Cerebellar cortex (tissue), 1 donor: Measurements from ENCODE around the gene NDUFA7.
A peak's percentile ranks its signal among the peaks of the same experiment; 100 is the strongest.
"Not testable (repeated sequence)": the region's sequence is repeated elsewhere in the genome, so short reads cannot be mapped to it uniquely, and the experiment has no call there.

Experiments
- DNase-seq: peaks from one replicate; pipeline ENCODE4 v3.0.0-alpha.2; 2015; ENCODE audit warnings: low spot score

The NDUFA7 gene

GRCh38 chr19:8321067-8321985 is at the start of gene NDUFA7, which contains the start of gene RPS28:
NDUFA7 (minus strand) TSS chr19:8321375; CDS start chr19:8321358, 17 bp downstream.
RPS28 (plus strand) TSS chr19:8321496; CDS start chr19:8321531, 35 bp downstream.
- DNase-seq = peak; percentile 96

DNA sequence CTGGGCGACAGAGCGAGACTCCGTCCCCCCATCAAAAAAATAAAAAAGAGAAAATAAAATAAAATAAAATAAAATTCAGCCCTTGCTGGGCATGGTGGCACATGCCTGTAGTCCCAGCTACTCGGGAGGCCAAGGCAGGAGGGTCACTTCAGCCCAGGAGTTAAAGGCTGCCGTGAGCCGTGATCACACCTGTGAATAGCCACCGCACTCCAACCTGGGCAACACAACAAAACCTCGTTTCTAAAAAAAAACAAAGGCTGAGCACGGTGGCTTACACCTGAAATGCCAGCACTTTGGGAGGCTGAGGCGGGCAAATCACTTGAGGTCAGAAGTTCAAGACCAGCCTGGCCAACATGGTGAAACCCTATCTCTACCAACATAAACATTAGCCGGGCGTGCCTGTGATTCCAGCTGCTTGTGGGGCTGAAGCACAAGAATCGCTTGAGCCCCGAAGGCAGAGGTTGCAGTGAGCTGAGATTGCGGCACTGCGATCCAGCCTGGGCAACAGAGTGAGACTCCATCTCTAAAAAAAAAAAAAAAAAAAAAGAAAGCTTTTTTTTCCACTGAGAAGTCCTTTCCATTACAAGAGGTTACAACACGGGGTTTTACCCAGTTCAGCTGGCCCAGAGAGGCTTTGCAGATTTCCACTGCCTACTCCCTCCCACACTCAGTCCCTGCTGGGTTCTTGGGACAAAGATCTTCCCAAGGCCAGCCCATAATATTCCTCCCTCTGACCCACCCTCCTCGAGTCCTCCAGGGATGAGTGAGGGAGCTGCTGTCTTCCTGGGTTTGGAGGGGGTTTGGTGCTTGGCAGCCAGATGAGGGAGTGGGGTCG is 49.2 kb upstream of the NDUFA7 start:
- DNase-seq = no peak

GRCh38 chr19:8367327-8368001 is 46.3 kb upstream of the NDUFA7 start:
- peak; percentile 34 for DNase-seq

DNA sequence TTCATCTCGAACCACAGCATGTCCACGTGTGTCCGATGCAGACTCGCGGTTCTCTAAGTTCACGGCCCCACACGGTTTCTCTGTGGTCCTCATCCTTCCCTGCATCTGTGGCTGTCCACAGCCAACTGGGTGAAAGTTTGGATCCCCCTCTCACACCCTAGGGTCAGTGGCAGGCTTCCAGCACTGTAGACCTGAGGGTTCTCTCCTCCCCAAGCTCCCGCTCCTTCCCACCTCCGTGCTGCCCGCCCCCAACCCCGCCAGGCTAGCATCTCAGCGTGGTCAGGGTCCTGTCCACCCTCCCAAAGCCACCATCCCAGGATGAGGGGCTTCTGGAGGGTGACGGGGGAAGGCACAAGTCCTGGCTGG is 45.8 kb upstream of the NDUFA7 start:
- DNase-seq = no peak

DNA sequence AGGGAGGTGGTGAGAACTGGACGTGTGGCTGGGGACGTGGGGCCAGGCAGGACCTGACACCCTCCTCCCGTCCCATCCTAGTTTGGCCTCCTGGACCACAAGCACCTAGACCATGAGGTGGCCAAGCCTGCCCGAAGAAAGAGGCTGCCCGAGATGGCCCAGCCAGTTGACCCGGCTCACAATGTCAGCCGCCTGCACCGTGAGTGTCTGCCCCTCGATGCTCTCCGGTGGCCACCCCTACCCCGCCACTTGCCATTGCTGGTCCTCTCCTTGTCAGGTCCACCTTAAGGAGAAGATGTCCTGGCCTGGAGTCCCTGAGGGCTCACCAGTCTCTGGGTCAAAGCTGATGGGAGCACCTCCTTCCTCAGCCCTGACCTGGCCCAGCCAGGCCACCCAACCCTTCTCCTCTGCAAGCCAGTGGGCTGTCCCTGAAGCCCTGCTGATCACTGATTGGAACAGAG is 45.0 kb upstream of the NDUFA7 start:
- DNase-seq = no peak

DNA sequence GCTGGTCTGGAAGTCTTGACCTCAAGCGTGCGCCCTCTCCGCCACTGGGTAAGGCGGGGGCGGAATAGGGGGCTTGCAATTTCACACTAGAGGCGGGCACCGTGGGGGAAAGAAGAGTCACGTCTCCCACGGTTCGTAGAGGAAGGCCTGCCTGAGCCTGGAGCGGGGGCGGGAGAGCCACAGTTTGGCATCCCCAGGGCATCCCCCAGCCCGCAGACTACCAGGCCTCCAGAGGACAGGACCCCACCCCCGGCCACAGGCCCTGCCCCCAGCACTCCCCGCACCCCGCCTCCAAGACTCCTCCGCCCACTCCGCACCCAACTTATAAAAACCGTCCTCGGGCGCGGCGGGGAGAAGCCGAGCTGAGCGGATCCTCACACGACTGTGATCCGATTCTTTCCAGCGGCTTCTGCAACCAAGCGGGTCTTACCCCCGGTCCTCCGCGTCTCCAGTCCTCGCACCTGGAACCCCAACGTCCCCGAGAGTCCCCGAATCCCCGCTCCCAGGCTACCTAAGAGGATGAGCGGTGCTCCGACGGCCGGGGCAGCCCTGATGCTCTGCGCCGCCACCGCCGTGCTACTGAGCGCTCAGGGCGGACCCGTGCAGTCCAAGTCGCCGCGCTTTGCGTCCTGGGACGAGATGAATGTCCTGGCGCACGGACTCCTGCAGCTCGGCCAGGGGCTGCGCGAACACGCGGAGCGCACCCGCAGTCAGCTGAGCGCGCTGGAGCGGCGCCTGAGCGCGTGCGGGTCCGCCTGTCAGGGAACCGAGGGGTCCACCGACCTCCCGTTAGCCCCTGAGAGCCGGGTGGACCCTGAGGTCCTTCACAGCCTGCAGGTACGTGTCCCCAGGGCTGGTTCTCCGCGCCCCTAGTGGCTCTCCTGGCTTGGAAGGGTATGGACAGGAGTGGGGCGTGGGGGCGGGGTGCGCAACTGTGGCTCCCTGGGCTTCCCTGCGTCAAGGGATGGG is 42.9 kb upstream of the NDUFA7 start, which contains the start of gene ANGPTL4:
Gene ANGPTL4 (plus strand): TSS at position 353 of the 969 bp plus-strand sequence. CDS start 167 bp downstream, at position 520.
- peak; percentile 52 for DNase-seq

DNA sequence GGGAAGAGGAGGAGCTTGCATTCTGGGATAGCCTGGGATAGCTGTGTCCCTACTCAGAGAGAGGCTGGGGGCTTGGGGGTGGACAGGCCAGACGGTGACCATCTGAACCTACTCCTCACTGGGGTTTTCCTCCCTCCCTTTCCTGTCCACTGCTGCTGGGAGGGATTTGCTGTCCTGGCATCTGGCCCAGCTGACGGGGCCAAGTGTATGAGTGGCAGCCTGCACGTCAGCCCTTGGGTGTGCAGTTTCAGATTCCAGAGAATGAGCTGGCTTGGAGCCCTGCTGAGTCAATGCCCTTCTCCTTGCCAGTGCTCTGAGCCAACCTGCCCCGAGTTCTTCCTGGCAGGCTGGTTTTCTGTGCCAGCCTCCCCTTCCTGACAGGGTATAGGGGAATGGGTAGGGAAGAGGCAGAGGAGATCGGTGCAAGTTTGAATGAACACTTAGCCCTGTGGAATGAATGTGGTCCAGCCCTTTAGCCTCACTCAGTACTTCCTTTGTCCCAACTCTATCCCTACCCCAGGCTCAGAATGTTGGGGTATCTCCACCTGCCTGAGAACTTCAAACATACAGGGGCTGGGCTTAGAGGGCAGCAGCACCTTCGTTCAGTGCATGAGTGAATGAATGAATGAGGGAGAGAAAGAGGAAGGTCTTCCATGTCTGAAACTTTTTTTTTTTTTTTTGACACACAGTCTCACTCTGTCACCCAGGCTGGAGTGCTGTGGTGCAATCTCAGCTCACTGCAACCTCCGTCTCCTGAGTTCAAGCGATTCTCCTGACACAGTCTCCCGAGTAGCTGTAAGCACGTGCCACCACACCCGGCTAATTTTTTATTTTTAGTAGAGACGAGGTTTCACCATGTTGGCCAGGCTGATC is 41.0 kb upstream of the NDUFA7 start:
- DNase-seq = peak; percentile 31

DNA sequence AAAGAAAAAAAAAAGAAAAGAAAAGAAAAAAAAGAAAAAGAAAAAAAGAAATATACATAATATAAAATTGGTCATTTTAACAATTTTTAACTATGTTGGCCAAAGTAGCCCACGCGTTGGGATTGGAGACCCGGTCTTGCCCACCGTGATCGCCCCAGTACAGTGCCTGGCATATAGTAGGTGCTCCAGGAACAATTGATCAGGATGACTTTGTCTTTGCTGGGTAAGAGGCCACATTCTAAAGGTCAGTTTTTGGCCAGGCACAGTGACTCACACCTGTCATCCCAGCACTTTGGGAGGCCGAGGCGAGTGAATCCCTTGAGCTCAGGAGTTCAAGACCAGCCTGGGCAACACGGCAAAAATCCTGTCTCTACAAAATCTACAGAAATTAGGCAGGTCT is 39.0 kb upstream of the NDUFA7 start:
- DNase-seq = no peak

DNA sequence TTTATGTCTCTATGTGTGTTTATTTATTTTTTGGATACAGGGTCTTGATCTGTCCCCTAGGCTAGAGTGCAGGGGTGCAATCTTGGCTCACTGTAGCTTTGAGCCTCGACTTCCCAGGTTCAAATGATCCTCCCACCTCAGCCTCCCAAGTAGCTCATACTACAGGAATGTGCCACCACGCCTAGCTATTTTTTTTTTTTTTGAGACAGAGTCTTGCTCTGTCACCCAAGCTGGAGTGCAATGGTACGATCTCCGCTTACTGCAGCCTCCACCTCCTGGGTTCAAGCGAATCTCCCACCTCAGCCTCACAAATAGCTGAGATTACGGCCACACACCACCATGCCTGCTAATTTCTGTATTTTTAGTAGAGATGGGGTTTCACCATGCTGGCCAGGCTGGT is 37.8 kb upstream of the NDUFA7 start:
- no peak for DNase-seq

DNA sequence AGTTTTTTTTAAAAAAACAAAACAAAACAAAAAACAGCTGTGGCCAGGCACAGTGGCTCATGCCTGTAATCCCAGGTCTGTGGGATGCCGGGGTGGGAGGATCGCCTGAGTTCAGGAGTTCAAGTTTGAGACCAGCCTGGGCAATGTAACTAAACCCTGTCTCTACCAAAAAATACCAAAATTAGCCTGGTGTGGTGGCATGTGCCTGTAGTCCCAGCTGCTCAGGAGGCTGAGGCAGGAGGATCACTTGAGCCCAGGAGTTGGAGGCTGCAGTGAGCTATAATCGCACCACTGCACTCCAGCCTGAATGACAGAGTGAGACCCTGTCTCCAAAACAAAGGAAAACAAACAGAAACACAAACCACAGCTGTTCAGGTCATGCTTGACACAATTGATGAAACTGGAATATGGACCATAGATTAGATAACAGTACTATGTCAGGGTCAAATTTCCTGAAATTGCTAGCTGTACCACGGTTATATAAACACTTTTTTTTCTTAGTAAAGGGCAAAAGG is 35.9 kb upstream of the NDUFA7 start:
- DNase-seq = no peak

- no peak for DNase-seq
These were observed 34.6 kb upstream of the NDUFA7 start for GRCh38 chr19:8355631-8356402.

- not testable (repeated sequence) for DNase-seq
These were observed 31.7 kb upstream of the NDUFA7 start for GRCh38 chr19:8352845-8353244.

DNA sequence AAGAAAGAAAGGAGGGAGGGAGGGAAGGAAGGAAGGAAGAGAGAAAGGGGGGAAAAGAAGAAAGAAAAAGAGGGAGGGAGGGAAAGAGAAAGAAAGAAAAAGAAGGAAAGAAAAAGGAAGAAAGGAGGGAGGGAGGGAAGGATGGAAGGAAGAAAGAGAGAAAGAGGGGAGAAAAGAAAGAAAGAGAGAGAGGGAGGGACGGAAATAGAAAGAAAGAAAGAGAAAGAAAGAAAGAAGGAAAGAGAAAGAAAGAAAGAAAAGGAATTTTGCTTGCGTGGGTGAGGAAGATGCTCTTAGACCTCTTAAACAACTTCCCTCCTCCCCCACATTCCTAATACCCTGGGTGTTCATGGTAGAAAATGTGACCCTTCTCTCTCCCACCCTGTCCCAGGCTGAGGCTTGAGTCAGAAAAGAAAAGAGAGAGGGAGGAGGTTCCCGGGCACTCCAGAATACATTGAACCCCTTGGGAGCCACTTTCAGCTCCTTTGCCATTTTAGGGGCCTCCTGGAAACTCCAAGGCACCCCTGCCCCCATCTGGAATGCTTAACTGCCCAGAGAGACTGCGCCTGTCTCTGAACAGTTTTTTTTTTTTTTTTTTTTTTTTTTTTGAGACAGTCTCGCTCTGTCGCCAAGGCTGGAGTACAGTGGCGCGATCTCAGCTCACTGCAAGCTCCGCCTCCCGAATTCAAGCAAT is 31.1 kb upstream of the NDUFA7 start:
- no peak for DNase-seq

- DNase-seq = not testable (repeated sequence)
These were observed 28.6 kb upstream of the NDUFA7 start for GRCh38 chr19:8349629-8350372.

- DNase-seq = no peak
These were observed 22.3 kb upstream of the NDUFA7 start for GRCh38 chr19:8343483-8343844.

GRCh38 chr19:8342684-8343482 is 21.7 kb upstream of the NDUFA7 start, which contains the start of gene KANK3:
KANK3 (minus strand) TSS chr19:8343262; CDS start chr19:8337828, 5,434 bp downstream.
- peak; percentile 66 for DNase-seq

GRCh38 chr19:8342316-8342683 is 21.1 kb upstream of the NDUFA7 start:
- DNase-seq = no peak
